CD4-positive, alpha-beta T cell treated with Interleukin-6 for 4 hours (primary cell): ENCODE measurements around the gene MEIOB.
A peak's percentile ranks its signal among the peaks of the same experiment; 100 is the strongest.
"Not testable (repeated sequence)": the region's sequence is repeated elsewhere in the genome, so short reads cannot be mapped to it uniquely, and the experiment has no call there.

Experiments
- DNase-seq: peaks from one replicate; pipeline ENCODE4 v3.0.0-alpha.2; 2020; ENCODE audit warnings: mixed read lengths

Gene MEIOB

GRCh38 chr16:1871974-1872635 lies at the start of gene MEIOB:
TSS of gene MEIOB (minus strand) at chr16:1872164. CDS start at chr16:1868175, 3,989 bp downstream.
- DNase-seq: peak; percentile 23

GRCh38 chr16:1920727-1921171 lies 48.8 kb upstream of the MEIOB start:
- peak; percentile 24 for DNase-seq

- not testable (repeated sequence) for DNase-seq
Measured at GRCh38 chr16:1920122-1920521, 48.2 kb upstream of the MEIOB start.

- no peak for DNase-seq
Measured at GRCh38 chr16:1919327-1919998, 47.5 kb upstream of the MEIOB start.

GRCh38 chr16:1918351-1919326 lies 46.7 kb upstream of the MEIOB start, which contains the start of gene HS3ST6:
TSS of gene HS3ST6 (minus strand) at chr16:1918415. CDS start at chr16:1918323, 92 bp downstream.
- DNase-seq: no peak

GRCh38 chr16:1917665-1918350 lies 45.8 kb upstream of the MEIOB start:
- no peak for DNase-seq

GRCh38 chr16:1917056-1917664 lies 45.2 kb upstream of the MEIOB start:
- DNase-seq: no peak

- DNase-seq: no peak
Measured at GRCh38 chr16:1916640-1916990, 44.7 kb upstream of the MEIOB start.

GRCh38 chr16:1915732-1916639 lies 44.0 kb upstream of the MEIOB start:
- DNase-seq: no peak

- DNase-seq: no peak
Measured at GRCh38 chr16:1914988-1915387, 43.0 kb upstream of the MEIOB start.

GRCh38 chr16:1914084-1914608 lies 42.2 kb upstream of the MEIOB start:
- no peak for DNase-seq

GRCh38 chr16:1913327-1914083 lies 41.5 kb upstream of the MEIOB start:
- no peak for DNase-seq

- no peak for DNase-seq
Measured at GRCh38 chr16:1912215-1912543, 40.2 kb upstream of the MEIOB start.

- DNase-seq: no peak
Measured at GRCh38 chr16:1911467-1912214, 39.7 kb upstream of the MEIOB start.

GRCh38 chr16:1909561-1910231 lies 37.7 kb upstream of the MEIOB start:
- DNase-seq: no peak

GRCh38 chr16:1908983-1909382 lies 37.0 kb upstream of the MEIOB start:
- no peak for DNase-seq

GRCh38 chr16:1908184-1908583 lies 36.2 kb upstream of the MEIOB start:
- no peak for DNase-seq

GRCh38 chr16:1907226-1907860 lies 35.4 kb upstream of the MEIOB start:
- DNase-seq: no peak

GRCh38 chr16:1906846-1907165 lies 34.8 kb upstream of the MEIOB start:
- DNase-seq: no peak
